Embryonic facial prominence (tissue), 1 donor: Measurements from ENCODE around the gene SUGP2.

Experiments
- DNase-seq: peaks from one replicate; pipeline ENCODE4 v3.0.0-alpha.2; 2016; ENCODE audit errors: extremely low spot score

The SUGP2 gene

DNA sequence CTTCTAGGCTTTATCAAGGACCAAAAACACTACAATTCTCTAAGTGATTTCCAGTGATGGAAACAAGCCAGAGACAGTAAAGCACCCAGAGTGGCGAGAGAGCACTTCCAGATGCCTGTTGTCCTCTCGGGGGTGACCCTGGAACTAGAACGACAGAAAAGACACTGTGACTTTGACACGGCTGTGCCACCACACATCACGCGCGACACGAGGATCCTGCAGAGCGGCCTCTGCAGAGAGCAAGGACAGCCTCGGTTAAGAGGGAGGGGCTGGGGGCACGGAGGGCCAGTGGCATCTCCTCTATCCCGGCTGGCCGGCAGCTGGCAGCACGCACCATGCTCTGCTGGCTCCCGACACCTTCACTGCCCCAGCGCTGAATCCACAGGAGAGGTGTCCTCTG, 42.3 kb downstream of the SUGP2 start:
- no peak for DNase-seq

GRCh38 chr19:18990128-18990708, 43.1 kb downstream of the SUGP2 start:
- DNase-seq, result no peak

GRCh38 chr19:18989316-18989715, 44.0 kb downstream of the SUGP2 start:
- DNase-seq, result no peak

DNA sequence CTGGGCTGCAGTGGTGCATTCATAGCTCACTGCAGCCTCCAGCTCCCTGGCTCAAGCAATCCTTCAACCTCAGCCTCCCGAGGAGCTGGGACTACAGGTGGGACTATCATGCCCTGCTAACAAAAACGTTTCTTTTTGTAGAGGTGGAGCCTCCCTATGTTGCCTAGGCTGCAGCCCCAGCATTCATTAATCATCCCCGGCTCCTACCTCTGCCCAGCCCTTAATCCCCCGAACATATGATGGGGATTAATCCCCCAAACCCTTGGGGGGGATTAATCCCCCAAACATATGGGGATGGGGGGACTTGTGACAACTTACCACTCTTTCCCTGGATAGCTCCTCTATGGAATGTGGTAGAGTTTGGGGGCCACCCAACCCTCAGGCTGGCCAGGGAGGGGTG, 45.9 kb downstream of the SUGP2 start:
- DNase-seq, result no peak

GRCh38 chr19:18985257-18985656, 48.1 kb downstream of the SUGP2 start:
- DNase-seq, result no peak

DNA sequence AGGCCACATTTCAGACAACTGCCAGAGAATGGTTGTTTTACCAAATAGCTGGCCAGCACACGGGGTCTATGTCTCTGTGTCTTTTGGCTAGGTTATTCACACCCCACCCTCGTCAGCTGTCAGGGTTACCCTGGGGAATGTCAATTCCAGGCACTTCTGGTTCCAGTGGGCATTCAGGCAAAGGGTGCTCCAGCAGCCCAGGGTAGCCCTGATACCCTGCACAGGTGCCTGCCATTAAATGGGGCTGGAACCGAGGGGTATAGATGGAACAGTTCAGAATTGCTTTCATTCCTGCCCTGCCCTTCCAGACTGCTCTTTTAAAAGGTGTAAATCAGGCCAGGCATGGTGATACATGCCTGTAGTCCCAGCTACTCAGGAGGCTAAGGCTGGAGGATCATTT, 49.1 kb downstream of the SUGP2 start:
- no peak for DNase-seq

GRCh38 chr19:18982669-18983068, 50.6 kb downstream of the SUGP2 start:
- DNase-seq, result no peak

DNA sequence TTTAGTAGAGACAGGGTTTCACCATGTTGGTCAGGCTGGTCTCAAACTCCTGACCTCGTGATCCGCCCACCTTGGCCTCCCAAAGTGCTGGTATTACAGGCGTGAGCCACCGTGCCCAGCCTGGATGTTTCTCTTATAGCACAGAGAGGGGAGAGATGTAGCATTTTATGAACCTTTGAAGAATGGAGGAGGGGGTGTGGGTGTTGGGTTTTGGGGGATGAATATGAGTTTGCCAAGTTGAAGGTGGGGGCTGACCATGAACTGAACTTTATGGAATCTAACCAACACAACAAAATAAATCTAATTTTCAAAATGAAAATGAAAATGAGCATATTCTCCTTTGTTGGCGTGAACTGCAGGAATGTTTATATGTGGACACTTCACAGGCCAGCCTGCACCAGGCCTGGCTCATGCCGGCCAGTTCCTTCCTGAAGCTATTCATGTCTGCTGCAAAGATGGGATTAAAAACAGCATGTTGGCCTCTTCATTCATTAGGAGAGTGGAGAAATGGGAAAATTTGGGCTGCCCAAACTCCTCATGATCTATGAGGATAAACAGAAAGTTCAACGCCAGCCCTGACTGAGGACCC, 52.8 kb downstream of the SUGP2 start:
- DNase-seq, result no peak

DNA sequence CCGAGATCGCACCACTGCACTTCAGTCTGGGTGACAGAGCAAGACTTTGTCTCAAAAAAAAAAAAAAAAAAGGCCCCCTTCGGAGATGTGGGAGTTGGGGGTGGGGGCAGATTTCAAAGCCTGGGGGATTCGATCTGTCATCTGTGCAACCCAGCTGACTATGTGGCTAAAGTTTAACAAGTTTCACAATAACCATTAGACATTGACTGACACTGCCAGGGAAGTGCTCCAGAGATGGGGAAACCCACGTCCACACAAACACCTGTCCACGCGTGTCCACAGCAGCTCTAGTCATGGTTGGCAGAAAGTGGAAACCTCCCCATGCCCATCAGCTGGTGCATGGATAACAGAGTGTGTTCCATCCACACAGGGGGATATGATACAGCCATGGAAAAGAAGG, 54.7 kb downstream of the SUGP2 start:
- DNase-seq, result no peak

GRCh38 chr19:18975869-18976268, 57.4 kb downstream of the SUGP2 start:
- no peak for DNase-seq

GRCh38 chr19:18975011-18975410, 58.3 kb downstream of the SUGP2 start:
- no peak for DNase-seq

GRCh38 chr19:18972851-18973250, 60.5 kb downstream of the SUGP2 start:
- DNase-seq, result no peak

- no peak for DNase-seq
Observed at GRCh38 chr19:18972301-18972811, 61.0 kb downstream of the SUGP2 start.

DNA sequence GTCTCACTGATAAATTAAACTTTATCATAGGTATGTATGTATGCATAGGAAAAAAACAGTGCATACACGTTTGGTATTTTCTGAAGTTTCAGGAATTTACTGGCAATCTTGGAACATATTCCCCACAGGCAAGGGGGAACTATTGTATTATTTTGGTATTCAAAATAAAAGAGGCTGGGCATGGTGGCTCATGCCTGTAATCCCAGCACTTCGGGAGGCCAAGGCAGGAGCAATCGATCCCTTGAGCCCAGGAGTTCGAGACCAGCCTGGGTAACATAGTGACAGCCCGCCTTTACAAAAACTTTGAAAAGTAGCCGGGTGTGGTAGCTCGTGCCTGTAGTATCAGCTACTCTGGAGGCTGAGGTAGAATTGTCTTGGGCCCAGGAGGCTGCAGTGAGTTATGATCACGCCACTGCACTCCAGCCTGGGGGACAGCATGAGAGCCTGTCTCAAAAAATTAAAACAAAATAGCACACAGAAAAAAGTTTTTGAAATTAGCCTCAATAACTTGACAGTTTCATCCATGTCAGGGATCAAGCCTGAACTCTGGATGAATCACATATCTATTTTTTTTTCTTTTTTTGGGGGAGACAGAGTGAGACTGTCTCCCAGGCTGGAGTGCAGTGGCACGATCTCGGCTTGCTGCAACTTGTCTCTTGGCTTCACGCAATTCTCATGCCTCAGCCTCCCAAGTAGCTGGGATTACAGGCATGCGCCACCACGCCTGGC, 63.2 kb downstream of the SUGP2 start:
- DNase-seq, result no peak

GRCh38 chr19:18967358-18968146, 65.8 kb downstream of the SUGP2 start:
- DNase-seq, result no peak

DNA sequence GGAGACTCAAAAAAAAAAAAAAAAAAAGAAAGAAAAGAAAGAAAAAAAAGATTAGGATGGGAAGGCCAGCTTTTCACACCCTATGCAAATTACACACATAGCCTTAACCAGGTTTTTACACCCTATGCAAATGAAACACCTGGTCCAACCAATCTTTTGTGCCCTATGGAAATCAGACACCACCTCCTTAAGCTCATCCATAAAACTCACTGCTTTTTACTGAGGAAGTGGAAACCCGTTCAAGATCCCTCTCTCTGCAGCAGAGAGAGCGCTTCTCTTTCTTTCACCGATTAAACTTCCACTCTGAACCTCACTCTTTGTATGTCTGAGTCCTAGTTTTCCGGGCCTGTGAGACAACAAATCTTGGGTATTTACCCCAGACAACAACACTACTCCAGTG, 67.0 kb downstream of the SUGP2 start:
- DNase-seq, result no peak

DNA sequence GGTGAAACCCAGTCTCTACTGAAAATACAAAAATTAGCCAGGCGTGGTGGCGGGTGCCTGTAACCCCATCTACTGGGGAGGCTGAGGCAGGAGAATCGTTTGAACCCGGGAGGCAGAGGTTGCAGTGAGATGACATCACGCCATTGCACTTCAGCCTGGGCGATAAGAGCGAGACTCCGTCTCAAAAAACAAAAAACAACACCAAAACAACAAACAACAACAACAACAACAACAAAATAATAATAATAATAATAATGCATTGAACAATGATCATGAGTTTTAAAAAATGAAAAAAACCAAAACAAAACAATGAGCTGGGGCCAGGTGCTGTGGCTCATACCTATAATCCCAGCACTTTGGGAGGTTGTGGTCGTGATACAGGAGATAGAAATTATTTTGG, 69.2 kb downstream of the SUGP2 start:
- no peak for DNase-seq

GRCh38 chr19:18961767-18962620, 71.3 kb downstream of the SUGP2 start:
- DNase-seq, result no peak

DNA sequence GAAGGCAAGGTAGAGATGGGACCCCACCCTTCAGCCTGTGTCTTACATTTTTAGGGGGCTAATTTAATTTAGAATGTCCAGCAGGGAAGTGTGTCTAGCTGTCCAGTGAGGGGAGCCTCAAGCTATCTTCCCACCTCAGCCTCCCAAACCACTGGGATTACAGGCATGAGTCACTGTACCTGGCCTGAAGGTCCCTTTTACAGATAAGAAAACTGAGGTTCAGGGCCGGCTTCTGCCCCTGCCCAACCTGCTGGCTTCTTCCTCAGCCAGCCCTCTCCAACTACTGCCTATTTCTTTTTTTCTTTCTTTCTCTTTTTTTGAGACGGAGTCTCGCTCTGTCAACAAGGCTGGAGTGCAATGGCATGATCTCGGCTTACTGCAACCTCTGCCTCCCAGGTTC, 72.9 kb downstream of the SUGP2 start:
- DNase-seq, result no peak

- no peak for DNase-seq
Observed at GRCh38 chr19:18955042-18955441, 78.3 kb downstream of the SUGP2 start.

GRCh38 chr19:18954094-18954493, 79.2 kb downstream of the SUGP2 start:
- no peak for DNase-seq
